Smooth muscle cell (in vitro differentiated cells): ENCODE measurements around the gene NCBP1. TPM values are rescaled to one million over a fixed set of nuclear protein-coding genes. Genes with fewer than 3 reads are reported as not detected.

ENCODE experiments used
- DNase-seq: peaks from one replicate; lab custom pipeline; 2025; ENCODE audit not compliant: unreplicated experiment; lab: John Stamatoyannopoulos, UW
- H2AFZ ChIP-seq: fragments of 200-600 bp; sonication (generic); 2 replicates; pipeline ENCODE4 v1.6.0; 2016; ENCODE audit warnings: antibody characterized with exemption, low read depth, mild to moderate bottlenecking
- H3F3A ChIP-seq: fragments of 200-600 bp; sonication (generic); 2 replicates; pipeline ENCODE4 v1.6.0; 2017; ENCODE audit warnings: antibody characterized with exemption, low read depth
- H3K27ac ChIP-seq: fragments of 200-600 bp; sonication (generic); 2 replicates; pipeline ENCODE4 v1.5.1; 2016; ENCODE audit warnings: low read depth, mild to moderate bottlenecking
- H3K27me3 ChIP-seq: fragments of 200-600 bp; sonication (generic); 2 replicates; pipeline ENCODE4 v1.6.1; 2016; ENCODE audit warnings: low read depth, mild to moderate bottlenecking
- H3K36me3 ChIP-seq: fragments of 200-600 bp; sonication (generic); 2 replicates; pipeline ENCODE4 v1.5.1; 2016; ENCODE audit warnings: low read depth
- H3K4me1 ChIP-seq: fragments of 200-600 bp; sonication (generic); 2 replicates; pipeline ENCODE4 v1.5.1; 2016; ENCODE audit warnings: low read depth
- H3K4me2 ChIP-seq: fragments of 200-600 bp; sonication (generic); 2 replicates; pipeline ENCODE4 v1.6.0; 2016; ENCODE audit warnings: mild to moderate bottlenecking
- H3K4me3 ChIP-seq: fragments of 200-600 bp; sonication (generic); 2 replicates; pipeline ENCODE4 v1.5.1; 2016; ENCODE audit warnings: mild to moderate bottlenecking
- H3K79me2 ChIP-seq: fragments of 200-600 bp; sonication (generic); 2 replicates; pipeline ENCODE4 v1.6.0; 2016; ENCODE audit warnings: low read depth, mild to moderate bottlenecking
- H3K9ac ChIP-seq: fragments of 200-600 bp; sonication (generic); 2 replicates; pipeline ENCODE4 v1.6.0; 2016; ENCODE audit warnings: low read depth
- H3K9me3 ChIP-seq: fragments of 200-600 bp; sonication (generic); replicated peaks from 2 replicates; pipeline ENCODE4 v1.5.1; 2016; ENCODE audit warnings: low read depth
- H4K20me1 ChIP-seq: fragments of 200-600 bp; sonication (generic); 2 replicates; pipeline ENCODE4 v1.6.0; 2016; ENCODE audit warnings: low read depth
- WGBS: methylation state at CpG from one replicate; pipeline ENCODE4 v1.1.7; 2016; ENCODE audit warnings: low lambda C conversion rate; 5-methylcytosine and 5-hydroxymethylcytosine counted together
- polyA plus RNA-seq: library from polyadenylated mRNA; unstranded; fragments of >200 nt; fragmentation: Nextera tagmentation; extraction: Ambion mirVana; gene quantifications from 2 replicates; pipeline ENCODE4 v1.2.1, GENCODE V29; 2016
- total RNA-seq: library from RNA; depleted of rRNA; stranded (reverse); fragments of >200 nt; gene quantifications from 2 replicates; pipeline ENCODE4 v1.2.3, GENCODE V29; 2014
- TF ChIP-seq, protein P1 (sequence below): fragments of 200-600 bp; sonication (generic); IDR thresholded peaks from 2 replicates; pipeline ENCODE4 v1.5.1; 2017; ENCODE audit warnings: borderline replicate concordance, mild to moderate bottlenecking, antibody characterized with exemption; ENCODE audit not compliant: insufficient read depth, poor library complexity, severe bottlenecking

Gene NCBP1
- total and polyA plus RNA-seq, 2 experiments from 2014 or later: 21.2 to 29.5 TPM

DNA sequence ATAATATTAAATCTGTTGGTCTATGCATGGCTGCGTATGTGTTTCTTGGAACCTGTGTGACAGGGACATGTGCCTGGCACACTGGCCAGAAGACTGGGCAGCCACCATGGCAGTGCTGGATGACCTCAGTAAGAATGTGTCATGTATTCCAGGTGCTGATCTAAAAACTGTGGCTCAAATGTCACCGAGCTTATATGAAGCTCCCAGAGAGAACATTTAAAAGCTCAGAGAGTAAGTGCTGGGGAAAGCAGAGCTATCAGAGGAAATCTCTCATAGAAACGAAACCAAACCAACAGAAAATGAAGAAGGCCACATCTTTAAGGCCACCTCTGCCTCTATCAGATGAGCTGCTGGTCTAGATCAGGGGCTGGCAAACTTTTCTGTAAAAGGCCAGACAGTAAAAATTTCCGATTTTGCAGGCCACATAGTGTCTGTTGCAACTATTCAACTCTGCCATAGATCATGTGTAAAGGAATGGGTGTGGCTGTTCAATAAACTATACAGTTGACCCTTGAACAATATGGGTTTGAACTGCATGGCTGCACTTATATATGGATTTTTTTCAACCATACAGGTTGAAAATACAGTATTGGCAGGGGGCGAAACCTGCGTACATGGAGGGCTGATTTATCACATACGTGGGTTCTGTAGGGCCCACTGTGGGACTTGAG lies 32.3 kb upstream of the NCBP1 start:
- Histone ChIP-seq H2AFZ (no peak overlapping the region), H3K9ac (no peak overlapping the region), H3K27ac (no peak overlapping the region), H3K4me3 (no peak overlapping the region), H3K27me3 (no peaks in the 10 kb centered on the region), H3K9me3 (no peaks in the 10 kb centered on the region), H3F3A (peaks cover 6% of the 10 kb centered on the region), H3K79me2 (no peaks in the 10 kb centered on the region), H3K4me2 (no peak overlapping the region), H3K36me3 (peaks cover 7% of the 10 kb centered on the region), H3K4me1 (no peaks in the 10 kb centered on the region), H4K20me1 (no peaks in the 10 kb centered on the region)
- WGBS: 98% methylated on average over 7 of the region's 7 CpGs
- DNase-seq: no peak
- TF ChIP-seq, protein P1, sequence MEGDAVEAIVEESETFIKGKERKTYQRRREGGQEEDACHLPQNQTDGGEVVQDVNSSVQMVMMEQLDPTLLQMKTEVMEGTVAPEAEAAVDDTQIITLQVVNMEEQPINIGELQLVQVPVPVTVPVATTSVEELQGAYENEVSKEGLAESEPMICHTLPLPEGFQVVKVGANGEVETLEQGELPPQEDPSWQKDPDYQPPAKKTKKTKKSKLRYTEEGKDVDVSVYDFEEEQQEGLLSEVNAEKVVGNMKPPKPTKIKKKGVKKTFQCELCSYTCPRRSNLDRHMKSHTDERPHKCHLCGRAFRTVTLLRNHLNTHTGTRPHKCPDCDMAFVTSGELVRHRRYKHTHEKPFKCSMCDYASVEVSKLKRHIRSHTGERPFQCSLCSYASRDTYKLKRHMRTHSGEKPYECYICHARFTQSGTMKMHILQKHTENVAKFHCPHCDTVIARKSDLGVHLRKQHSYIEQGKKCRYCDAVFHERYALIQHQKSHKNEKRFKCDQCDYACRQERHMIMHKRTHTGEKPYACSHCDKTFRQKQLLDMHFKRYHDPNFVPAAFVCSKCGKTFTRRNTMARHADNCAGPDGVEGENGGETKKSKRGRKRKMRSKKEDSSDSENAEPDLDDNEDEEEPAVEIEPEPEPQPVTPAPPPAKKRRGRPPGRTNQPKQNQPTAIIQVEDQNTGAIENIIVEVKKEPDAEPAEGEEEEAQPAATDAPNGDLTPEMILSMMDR: no peak

DNA sequence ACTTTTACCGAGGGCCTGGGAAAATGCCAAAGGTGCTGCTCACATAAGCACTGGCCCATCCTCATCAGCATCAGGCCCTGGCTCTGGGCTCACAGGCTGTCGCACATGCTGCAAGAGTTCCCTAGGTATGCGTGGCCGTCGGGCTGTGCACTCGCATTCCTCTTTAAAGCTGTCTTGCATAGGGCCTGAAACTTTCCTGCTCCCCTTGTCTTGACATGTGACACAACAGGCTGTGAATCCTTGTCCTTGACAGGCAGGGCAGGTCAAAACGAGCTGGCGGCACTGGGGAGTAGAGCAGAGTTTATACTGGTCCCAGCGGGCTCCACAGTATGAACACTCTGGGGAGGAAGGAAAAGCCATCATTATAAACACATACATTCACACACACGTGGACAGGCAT lies 31.2 kb upstream of the NCBP1 start:
- H3K4me1 ChIP-seq: no peaks in the 10 kb centered on the region
- DNase-seq: no peak
- H3K9me3 ChIP-seq: no peaks in the 10 kb centered on the region
- WGBS: 93% methylated on average over 10 of the region's 10 CpGs
- H3K4me3 ChIP-seq: no peak overlapping the region
- H3K27ac ChIP-seq: no peak overlapping the region
- H3K9ac ChIP-seq: no peak overlapping the region
- no peak overlapping the region for H3K4me2 ChIP-seq
- no peaks in the 10 kb centered on the region for H3K79me2 ChIP-seq
- no peak overlapping the region for H2AFZ ChIP-seq
- H3K36me3 ChIP-seq: peaks cover 7% of the 10 kb centered on the region
- no peaks in the 10 kb centered on the region for H4K20me1 ChIP-seq
- H3F3A ChIP-seq: peaks cover 6% of the 10 kb centered on the region
- H3K27me3 ChIP-seq: no peaks in the 10 kb centered on the region
- TF ChIP-seq, protein P1: no peak

DNA sequence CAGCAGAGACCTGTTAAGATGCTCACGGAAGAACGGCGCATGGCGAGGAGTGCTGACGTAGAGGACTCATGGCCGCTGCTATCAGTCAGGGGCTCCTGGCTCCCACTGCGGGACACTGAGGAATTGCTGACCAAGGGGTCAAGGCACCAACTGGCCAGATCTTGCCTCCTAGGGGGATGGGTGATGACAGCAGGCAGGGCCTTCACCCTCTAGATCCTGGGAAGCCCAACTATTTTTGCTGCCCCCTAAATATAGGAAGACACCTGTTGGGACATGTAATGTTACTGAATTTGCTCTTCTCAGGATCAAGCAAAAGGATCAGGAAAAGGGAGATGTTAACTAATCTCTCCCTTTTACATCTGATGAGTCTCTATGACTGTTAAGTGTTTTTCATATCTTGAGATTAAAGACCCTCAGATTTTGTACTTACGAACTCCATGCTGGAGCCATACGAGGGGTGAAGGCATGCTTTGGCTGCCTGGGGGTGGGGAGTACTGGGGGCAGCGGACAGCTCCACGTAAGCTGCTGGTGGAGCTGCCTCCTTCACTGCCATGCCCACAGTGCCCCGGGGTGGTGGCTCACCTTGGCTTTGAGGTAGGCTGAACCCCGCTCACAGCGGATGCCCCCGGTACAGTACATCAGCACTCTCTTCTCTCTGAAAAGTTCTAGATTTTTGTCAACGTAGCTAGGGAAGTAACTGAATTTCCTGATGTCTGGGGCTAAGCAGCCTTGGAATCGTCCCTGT lies 28.5 kb upstream of the NCBP1 start:
- H3K4me2 ChIP-seq: no peak overlapping the region
- H3K36me3 ChIP-seq: peaks cover 7% of the 10 kb centered on the region
- no peak overlapping the region for H2AFZ ChIP-seq
- no peaks in the 10 kb centered on the region for H3K79me2 ChIP-seq
- no peak overlapping the region for H3K9ac ChIP-seq
- H3K4me1 ChIP-seq: peaks cover 3% of the 10 kb centered on the region
- WGBS: 97% methylated on average over 17 of the region's 17 CpGs
- H3K9me3 ChIP-seq: no peaks in the 10 kb centered on the region
- no peaks in the 10 kb centered on the region for H3F3A ChIP-seq
- H3K27ac ChIP-seq: no peak overlapping the region
- H3K27me3 ChIP-seq: no peaks in the 10 kb centered on the region
- TF ChIP-seq, protein P1: no peak
- no peak overlapping the region for H3K4me3 ChIP-seq
- H4K20me1 ChIP-seq: no peaks in the 10 kb centered on the region
- no peak for DNase-seq
